GM19467 (cell line): Measurements from ENCODE around the gene CERS2.
A peak's percentile ranks its signal among the peaks of the same experiment; 100 is the strongest.
"Not testable (repeated sequence)": the region's sequence is repeated elsewhere in the genome, so short reads cannot be mapped to it uniquely, and the experiment has no call there.

Experiments used
- ATAC-seq: cut with Tn5 transposase; IDR thresholded peaks from one replicate; pipeline ENCODE4 v1.9.1; 2021; ENCODE audit warnings: mild to moderate bottlenecking, moderate library complexity; ENCODE audit not compliant: unreplicated experiment

Gene CERS2

DNA sequence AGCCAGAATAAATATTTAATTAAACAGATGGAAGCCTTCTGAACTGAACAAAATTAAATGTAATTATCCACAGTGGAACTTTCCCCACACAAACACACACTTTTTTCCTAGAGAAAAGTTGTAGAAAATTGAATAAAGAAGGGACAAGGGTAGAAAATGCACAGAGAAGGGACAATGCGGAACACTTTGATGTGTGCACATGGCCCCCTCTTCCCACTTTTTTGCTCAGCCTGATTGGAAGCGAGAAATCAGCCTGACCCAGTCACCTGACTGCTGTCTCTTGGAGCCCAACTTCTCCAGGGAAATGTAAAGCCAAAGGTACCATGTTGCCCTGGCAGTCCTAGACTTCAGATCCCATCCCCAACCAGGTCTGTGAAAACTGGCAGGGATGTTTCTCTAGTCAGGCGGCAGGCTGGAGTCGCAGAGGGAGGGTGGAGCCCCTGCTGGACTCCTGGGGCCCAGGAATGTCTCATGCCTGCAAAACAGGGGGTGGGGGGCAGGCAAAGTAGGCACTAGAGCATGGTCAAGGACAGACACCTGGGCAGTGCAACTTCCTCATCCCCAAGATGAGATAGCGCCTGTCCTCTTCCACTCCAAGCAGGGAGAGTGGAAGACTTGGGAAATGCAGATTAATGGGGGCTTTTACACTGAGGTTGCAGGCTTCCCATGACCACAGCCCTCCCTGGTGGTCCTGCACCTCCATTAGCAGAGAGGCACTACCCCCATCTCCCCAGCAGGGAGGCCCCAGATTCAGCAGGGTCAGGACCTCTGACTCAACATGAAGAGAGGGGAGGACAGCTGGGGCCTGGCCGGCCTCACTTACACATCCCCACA, 2.8 kb downstream of the CERS2 start:
- ATAC-seq: no peak

DNA sequence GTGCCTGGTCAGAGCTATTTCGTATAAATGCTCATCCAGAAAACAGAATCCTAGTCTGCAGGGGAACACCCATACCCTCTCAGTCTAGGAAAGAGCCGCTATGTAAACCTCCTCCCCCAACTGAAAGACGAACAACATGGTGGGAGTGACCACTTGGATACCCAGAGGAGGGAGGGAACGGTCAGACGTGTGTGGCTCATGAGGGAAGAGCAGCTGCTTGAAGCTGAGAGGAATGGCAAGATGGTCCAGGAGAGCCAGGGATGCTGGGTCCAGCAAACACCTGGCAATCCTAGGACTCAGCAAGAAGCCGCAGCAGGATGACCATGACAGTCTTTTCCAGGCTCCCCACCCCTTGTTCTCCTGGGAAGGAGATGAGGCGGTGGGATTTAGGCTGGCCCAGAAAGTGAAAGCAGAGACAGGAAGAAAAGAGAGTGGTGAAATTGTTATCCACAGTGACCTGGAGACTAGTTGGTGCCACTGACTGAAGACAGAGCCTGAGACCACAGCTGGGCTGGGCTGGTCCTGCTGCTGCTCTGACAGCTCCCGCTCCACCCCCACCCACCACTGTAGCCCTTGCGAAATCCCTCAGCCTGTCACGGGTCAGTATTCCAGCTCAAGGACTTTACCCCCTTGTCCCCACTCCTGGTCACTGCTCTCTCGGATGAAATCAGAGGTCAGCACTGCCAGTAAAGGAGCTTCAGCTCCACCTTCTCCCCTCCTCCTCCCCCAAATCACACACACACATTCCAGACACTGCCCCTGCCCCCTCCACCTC, 3.6 kb downstream of the CERS2 start:
- ATAC-seq: no peak

DNA sequence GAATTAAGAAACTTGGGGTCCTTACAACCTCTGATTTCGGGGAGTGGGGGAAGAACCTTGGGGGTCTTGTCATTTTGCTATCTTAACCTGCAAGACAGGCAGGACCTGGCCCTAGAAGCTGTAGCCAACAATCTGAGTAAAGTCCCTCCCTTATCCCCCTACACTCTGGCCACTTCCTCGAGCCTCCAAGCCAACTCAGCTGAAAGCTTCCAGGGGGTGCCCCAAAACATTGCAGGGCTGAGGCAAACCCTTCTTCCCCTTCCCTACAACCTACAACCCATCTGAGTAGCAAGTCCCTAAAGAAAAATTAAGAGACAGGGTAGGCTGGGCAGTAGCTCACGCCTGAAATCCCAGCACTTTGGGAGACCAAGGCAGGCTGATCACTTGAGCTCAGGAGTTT, 5.0 kb downstream of the CERS2 start:
- no peak for ATAC-seq

- ATAC-seq: no peak
These were observed 6.1 kb downstream of the CERS2 start for GRCh38 chr1:150968491-150968890.

DNA sequence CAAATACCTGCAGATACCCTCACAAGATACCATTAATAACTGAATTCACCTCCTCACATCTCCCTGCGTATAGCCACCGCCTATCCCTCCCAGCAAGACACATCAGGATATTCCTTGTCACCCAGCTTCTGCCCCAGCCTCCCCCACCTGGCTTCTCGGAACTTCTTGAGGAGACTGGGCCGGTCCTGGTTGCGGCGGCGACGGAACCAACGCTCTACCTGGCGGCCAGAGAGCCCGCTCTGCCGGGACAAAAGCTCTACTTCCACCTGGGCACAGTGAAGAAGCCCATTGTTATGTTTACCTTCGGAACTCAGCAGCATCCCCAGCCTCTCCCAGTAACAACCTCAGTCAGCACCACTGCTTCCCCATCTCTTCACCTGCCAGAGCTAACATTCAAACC, 6.7 kb downstream of the CERS2 start:
- no peak for ATAC-seq

DNA sequence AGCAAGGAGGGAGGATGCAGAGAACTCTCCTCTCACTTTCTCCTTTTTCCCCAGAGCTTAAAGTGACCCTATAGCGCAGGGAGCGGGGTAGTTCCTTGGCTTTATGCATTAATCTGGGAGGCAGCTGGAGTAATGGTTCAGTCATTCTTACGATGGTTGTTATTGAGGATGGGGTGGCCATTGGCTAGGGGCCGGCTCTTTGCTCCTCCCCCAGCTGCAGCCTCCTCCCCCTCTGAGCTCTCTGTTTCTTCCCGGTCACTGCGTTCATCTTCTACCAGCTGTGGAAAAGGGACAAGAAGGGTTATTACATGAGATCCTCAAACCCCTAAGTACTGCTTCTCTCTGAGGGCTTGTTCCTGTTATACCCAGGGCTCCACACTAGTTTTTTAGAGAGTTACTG, 8.6 kb downstream of the CERS2 start:
- no peak for ATAC-seq

DNA sequence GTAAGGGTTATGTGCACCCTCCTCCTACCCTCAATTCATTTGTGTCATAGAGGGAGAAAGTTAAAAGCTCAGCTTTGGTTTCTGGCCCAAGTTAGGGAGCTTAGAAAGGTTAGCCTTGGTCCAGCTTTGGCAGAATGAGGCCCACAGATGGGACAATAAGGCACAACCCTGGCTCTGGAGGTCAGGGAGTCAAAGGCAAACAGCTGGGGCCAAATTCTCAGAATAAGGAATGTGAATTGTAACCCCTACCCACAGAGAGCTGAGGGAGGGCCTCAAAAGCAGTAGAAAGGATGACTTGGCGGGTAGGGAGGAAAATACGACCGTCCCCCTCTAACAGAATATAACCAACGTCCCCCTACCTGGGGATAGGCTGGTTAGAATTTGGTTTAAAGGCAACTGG, 9.0 kb downstream of the CERS2 start:
- ATAC-seq: no peak

DNA sequence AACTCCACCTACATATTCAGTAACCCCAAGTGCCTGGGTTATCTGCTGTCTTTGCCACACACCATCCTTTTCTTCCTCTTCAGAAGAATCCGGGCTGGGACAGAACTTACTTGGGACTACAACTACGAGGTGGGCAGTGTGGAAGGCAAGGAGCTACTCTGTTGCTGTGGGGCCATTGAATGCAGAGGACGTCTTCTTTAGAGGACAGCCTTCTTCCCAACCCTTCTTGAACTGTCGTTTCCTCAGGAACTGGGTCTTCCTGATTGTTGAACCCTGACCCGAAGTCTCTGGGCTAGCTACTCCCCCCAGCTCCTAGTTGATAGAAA, 10.5 kb downstream of the CERS2 start:
- no peak for ATAC-seq

DNA sequence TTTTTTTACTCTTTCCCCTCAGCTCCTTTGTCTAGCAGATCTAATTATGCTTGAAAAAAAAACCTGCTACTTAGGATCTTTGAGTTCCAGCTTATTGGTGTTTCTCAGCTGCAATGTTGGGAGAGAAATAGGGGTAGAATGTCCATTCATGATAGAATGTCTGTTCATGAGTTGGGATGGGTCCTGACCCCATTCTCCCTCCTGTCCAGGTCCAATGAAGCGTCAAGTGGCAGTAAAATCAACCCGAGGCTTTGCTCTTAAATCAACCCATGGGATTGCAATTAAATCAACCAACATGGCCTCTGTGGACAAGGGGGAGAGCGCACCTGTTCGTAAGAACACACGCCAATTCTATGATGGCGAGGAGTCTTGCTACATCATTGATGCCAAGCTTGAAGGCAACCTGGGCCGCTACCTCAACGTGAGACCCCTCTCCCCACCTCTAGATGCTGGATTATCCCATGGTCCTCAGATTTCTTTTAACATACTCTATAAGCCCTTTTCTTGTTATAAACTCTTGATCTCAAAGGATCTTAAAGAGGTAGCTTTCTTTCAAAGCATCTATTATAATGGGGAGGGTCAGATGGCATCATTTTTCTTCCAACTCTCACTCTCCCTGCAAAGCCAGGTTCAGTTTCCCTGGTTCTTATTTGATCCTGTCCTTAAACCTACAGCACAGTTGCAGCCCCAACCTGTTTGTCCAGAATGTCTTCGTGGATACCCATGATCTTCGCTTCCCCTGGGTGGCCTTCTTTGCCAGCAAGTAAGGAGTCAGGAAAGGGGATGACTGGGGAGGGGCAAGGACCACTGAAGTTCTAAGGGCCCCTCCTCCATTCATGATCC, 11.1 kb downstream of the CERS2 start:
- no peak for ATAC-seq

DNA sequence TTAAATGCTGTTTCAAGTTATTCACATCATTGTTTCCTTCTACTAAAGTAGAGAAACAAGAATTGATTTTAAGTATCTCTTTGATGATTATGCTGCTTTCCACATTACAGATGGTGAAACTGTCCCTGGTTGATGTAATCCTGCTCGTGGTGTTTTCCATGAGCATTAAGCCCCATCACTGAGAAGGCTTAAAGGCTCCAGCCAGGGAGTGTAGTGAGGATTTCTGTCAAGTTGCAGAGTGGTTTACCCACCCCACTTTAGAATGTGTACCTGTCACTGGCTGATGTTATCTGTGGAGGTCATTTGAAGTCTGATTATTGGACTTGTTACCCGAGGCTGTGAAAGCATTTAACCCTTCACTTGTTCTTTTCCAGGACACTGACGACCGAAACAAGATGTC, 12.9 kb downstream of the CERS2 start:
- no peak for ATAC-seq

DNA sequence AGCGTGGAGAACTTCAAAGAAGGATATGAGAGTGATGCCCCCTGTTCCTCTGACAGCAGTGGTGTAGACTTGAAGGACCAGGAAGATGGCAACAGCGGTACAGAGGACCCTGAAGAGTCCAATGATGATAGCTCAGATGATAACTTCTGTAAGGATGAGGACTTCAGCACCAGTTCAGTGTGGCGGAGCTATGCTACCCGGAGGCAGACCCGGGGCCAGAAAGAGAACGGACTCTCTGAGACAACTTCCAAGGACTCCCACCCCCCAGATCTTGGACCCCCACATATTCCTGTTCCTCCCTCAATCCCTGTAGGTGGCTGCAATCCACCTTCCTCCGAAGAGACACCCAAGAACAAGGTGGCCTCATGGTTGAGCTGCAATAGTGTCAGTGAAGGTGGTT, 14.0 kb downstream of the CERS2 start:
- no peak for ATAC-seq

GRCh38 chr1:150957666-150958065, 17.0 kb downstream of the CERS2 start:
- no peak for ATAC-seq

- no peak for ATAC-seq
These were observed 19.4 kb downstream of the CERS2 start for GRCh38 chr1:150955280-150955679.

GRCh38 chr1:150954708-150955107, 19.9 kb downstream of the CERS2 start:
- ATAC-seq: no peak

- ATAC-seq: no peak
These were observed 29.8 kb downstream of the CERS2 start for GRCh38 chr1:150944856-150945255.

DNA sequence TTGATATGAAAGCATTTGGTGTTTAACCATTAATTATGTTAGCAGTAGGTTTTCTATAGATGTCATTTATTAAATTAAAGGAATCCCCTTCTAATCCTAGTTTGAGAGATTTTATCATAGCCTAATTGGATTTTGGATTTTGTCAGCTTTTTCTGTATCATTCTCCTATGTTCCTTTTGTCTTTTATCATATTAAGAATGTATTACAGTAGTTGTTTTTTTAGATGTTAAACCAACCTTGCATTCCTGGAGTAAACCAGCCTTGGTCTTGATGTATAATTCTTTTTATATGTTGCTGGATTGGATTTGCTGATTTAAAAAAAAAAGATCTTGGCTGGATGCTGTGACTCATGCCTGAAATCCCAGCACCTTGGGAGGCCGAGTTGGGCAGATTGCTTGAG, 42.9 kb downstream of the CERS2 start:
- ATAC-seq: no peak

DNA sequence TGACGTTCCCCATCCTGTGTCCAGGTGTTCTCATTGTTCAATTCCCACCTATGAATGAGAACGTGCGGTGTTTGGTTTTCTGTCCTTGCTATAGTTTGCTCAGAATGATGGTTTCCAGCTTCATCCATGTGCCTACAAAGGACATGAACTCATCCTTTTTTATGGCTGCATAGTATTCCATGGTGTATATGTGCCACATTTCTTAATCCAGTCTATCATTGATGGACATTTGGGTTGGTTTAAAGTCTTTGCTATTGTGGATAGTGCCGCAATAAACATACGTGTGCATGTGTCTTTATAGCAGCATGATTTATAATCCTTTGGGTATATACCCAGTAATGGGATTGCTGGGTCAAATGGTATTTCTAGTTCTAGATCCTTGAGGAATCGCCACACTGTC, 45.9 kb downstream of the CERS2 start:
- ATAC-seq: not testable (repeated sequence)

- ATAC-seq: no peak
These were observed 46.3 kb downstream of the CERS2 start for GRCh38 chr1:150928286-150928685.

- no peak for ATAC-seq
These were observed 47.0 kb downstream of the CERS2 start for GRCh38 chr1:150927624-150928023.

GRCh38 chr1:150926097-150926741, 48.4 kb downstream of the CERS2 start, which contains the start of gene SETDB1:
Gene SETDB1, plus strand, starts transcription at chr1:150926363. Its CDS starts 1,352 bp downstream, at chr1:150927715.
- peak; percentile 85 for ATAC-seq

DNA sequence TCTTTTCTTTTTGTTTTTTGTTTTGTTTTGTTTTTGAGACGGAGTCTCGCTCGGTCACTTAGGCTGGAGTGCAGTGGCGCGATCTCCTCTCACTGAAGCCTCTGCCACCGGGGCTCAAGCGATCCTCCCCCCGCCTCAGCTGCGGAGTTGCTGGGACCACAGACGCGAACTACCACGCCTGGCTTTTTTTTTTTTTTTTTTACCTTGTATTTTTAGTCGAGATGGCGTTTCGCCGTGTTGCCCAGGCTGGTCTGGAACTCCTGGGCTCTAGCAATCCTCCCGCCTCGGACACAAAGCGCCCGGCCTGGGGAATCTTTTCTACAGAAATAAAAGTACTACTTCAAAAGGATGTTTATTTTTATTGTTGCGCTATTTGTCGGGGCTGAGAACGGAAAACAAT, 49.6 kb downstream of the CERS2 start:
- no peak for ATAC-seq
